ENCODE measurements around the gene BHLHE40.

Gene BHLHE40

GRCh38 chr3:4982773-4983738 lies 3.8 kb downstream of the BHLHE40 start:
- Histone ChIP-seq H3K36me3 (ENCODE audit: control insufficient read depth in 2 of 2, insufficient read depth in 2 of 2, low read length in 2 of 2) (peaks cover 12 to 16% of the 10 kb centered on the region in 2 donors), H3K4me3 (ENCODE audit: low read length in 2 of 2) (peak overlapping the region; percentile 52 to 98), H3K27ac (ENCODE audit: low read depth in 2 of 2, low read length in 2 of 2) (peak overlapping the region; percentile 76 to 77), H3K9me3 (ENCODE audit: control insufficient read depth in 2 of 2, low read length in 2 of 2) (no peaks in the 10 kb centered on the region), H3K4me1 (ENCODE audit: control insufficient read depth in 2 of 2, insufficient read depth in 2 of 2, low read length in 2 of 2) (peaks cover 37 to 60% of the 10 kb centered on the region in 2 donors), H3K9ac (ENCODE audit: low read depth in 1 of 2, low read length in 2 of 2) (peak overlapping the region; percentile 14 to 74), H3K27me3 (ENCODE audit: control insufficient read depth in 2 of 2, insufficient read depth in 2 of 2, low read length in 2 of 2) (no peaks in the 10 kb centered on the region)

DNA sequence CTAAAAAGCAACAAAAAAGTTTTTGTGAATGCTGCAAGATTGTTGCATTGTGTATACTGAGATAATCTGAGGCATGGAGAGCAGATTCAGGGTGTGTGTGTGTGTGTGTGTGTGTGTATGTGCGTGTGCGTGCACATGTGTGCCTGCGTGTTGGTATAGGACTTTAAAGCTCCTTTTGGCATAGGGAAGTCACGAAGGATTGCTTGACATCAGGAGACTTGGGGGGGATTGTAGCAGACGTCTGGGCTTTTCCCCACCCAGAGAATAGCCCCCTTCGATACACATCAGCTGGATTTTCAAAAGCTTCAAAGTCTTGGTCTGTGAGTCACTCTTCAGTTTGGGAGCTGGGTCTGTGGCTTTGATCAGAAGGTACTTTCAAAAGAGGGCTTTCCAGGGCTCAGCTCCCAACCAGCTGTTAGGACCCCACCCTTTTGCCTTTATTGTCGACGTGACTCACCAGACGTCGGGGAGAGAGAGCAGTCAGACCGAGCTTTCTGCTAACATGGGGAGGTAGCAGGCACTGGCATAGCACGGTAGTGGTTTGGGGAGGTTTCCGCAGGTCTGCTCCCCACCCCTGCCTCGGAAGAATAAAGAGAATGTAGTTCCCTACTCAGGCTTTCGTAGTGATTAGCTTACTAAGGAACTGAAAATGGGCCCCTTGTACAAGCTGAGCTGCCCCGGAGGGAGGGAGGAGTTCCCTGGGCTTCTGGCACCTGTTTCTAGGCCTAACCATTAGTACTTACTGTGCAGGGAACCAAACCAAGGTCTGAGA lies 4.7 kb downstream of the BHLHE40 start:
- H3K9ac ChIP-seq (ENCODE audit: low read depth in 1 of 2, low read length in 2 of 2), result peak overlapping the region; percentile 14 to 74
- peak overlapping the region; percentile 52 to 98 for H3K4me3 ChIP-seq (ENCODE audit: low read length in 2 of 2)
- H3K9me3 ChIP-seq (ENCODE audit: control insufficient read depth in 2 of 2, low read length in 2 of 2), result no peaks in the 10 kb centered on the region
- H3K27ac ChIP-seq (ENCODE audit: low read depth in 2 of 2, low read length in 2 of 2), result peak overlapping the region; percentile 76 to 77
- peaks cover 41 to 64% of the 10 kb centered on the region in 2 donors for H3K4me1 ChIP-seq (ENCODE audit: control insufficient read depth in 2 of 2, insufficient read depth in 2 of 2, low read length in 2 of 2)
- peaks cover 12 to 16% of the 10 kb centered on the region in 2 donors for H3K36me3 ChIP-seq (ENCODE audit: control insufficient read depth in 2 of 2, insufficient read depth in 2 of 2, low read length in 2 of 2)
- no peaks in the 10 kb centered on the region for H3K27me3 ChIP-seq (ENCODE audit: control insufficient read depth in 2 of 2, insufficient read depth in 2 of 2, low read length in 2 of 2)

DNA sequence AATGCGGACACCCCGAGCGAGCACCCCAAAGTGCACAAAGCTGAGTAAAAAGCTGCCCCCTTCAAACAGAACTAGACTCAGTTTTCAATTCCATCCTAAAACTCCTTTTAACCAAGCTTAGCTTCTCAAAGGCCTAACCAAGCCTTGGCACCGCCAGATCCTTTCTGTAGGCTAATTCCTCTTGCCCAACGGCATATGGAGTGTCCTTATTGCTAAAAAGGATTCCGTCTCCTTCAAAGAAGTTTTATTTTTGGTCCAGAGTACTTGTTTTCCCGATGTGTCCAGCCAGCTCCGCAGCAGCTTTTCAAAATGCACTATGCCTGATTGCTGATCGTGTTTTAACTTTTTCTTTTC lies 5.3 kb downstream of the BHLHE40 start:
- Histone ChIP-seq H3K9ac (ENCODE audit: low read depth in 1 of 2, low read length in 2 of 2) (peak overlapping the region; percentile 14 to 74), H3K4me3 (ENCODE audit: low read length in 2 of 2) (peak overlapping the region; percentile 52 to 98), H3K27me3 (ENCODE audit: control insufficient read depth in 2 of 2, insufficient read depth in 2 of 2, low read length in 2 of 2) (no peaks in the 10 kb centered on the region), H3K36me3 (ENCODE audit: control insufficient read depth in 2 of 2, insufficient read depth in 2 of 2, low read length in 2 of 2) (peaks cover 12 to 16% of the 10 kb centered on the region in 2 donors), H3K27ac (ENCODE audit: low read depth in 2 of 2, low read length in 2 of 2) (peak overlapping the region; percentile 76 to 77), H3K9me3 (ENCODE audit: control insufficient read depth in 2 of 2, low read length in 2 of 2) (no peaks in the 10 kb centered on the region), H3K4me1 (ENCODE audit: control insufficient read depth in 2 of 2, insufficient read depth in 2 of 2, low read length in 2 of 2) (peaks cover 46 to 70% of the 10 kb centered on the region in 2 donors)

DNA sequence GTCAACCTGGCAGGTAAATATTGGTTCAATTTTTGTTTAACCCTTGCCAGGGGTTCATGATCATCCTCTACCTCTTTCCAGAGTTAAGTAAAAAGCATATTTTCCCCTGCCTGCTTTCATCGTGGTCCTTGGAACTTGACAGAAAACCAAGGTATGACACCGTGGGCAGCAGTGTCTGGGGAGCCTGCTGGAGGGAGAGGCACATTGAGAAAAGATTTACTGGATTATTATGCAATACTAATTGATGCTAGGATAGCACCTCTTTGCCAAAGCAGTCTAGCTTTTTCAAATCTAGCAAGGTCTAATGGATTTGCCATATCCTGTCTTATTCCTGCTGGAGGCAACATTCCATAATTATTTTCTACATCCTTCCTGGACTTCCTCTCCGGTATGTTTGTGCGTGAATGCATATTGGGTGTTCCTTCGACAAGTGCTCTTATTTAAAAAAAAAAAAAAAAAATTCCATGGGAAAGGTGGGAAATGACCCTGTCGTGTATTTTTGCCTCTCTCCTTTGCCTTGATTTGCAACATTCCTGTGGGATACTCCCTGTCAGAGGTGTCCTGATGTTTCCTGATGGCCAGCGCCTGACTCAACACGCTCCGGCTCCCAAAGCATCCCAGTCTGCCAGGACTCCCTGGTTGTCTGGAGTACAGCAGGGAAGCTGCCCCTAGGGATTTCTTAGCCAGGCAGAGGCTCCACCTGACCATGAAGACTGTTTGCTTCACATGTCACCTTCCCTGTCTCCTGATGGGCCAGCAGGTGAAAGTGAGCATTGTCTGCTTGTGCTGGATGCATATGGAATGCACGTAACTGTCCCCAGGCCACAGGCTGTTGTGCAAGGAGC lies 6.3 kb downstream of the BHLHE40 start:
- Histone ChIP-seq H3K4me1 (ENCODE audit: control insufficient read depth in 2 of 2, insufficient read depth in 2 of 2, low read length in 2 of 2) (peaks cover 48 to 69% of the 10 kb centered on the region in 2 donors), H3K4me3 (ENCODE audit: low read length in 2 of 2) (peak overlapping the region in 1 of 2 donors; percentile 61), H3K27me3 (ENCODE audit: control insufficient read depth in 2 of 2, insufficient read depth in 2 of 2, low read length in 2 of 2) (no peaks in the 10 kb centered on the region), H3K9ac (ENCODE audit: low read depth in 1 of 2, low read length in 2 of 2) (peak overlapping the region; percentile 69 to 80), H3K9me3 (ENCODE audit: control insufficient read depth in 2 of 2, low read length in 2 of 2) (no peaks in the 10 kb centered on the region), H3K27ac (ENCODE audit: low read depth in 2 of 2, low read length in 2 of 2) (peak overlapping the region; percentile 90 to 98), H3K36me3 (ENCODE audit: control insufficient read depth in 2 of 2, insufficient read depth in 2 of 2, low read length in 2 of 2) (peaks cover 12 to 16% of the 10 kb centered on the region in 2 donors)

GRCh38 chr3:4986175-4986781 lies 7.0 kb downstream of the BHLHE40 start:
- peak overlapping the region; percentile 90 to 98 for H3K27ac ChIP-seq (ENCODE audit: low read depth in 2 of 2, low read length in 2 of 2)
- H3K9ac ChIP-seq (ENCODE audit: low read depth in 1 of 2, low read length in 2 of 2), result peak overlapping the region; percentile 69 to 80
- H3K36me3 ChIP-seq (ENCODE audit: control insufficient read depth in 2 of 2, insufficient read depth in 2 of 2, low read length in 2 of 2), result peaks cover 12 to 16% of the 10 kb centered on the region in 2 donors

GRCh38 chr3:4986782-4987537 lies 7.7 kb downstream of the BHLHE40 start:
- Histone ChIP-seq H3K27ac (ENCODE audit: low read depth in 2 of 2, low read length in 2 of 2) (peak overlapping the region; percentile 90 to 98), H3K4me1 (ENCODE audit: control insufficient read depth in 2 of 2, insufficient read depth in 2 of 2, low read length in 2 of 2) (peaks cover 43 to 60% of the 10 kb centered on the region in 2 donors), H3K9me3 (ENCODE audit: control insufficient read depth in 2 of 2, low read length in 2 of 2) (no peaks in the 10 kb centered on the region), H3K27me3 (ENCODE audit: control insufficient read depth in 2 of 2, insufficient read depth in 2 of 2, low read length in 2 of 2) (no peaks in the 10 kb centered on the region), H3K9ac (ENCODE audit: low read depth in 1 of 2, low read length in 2 of 2) (peak overlapping the region; percentile 69 to 80), H3K36me3 (ENCODE audit: control insufficient read depth in 2 of 2, insufficient read depth in 2 of 2, low read length in 2 of 2) (peaks cover 12 to 16% of the 10 kb centered on the region in 2 donors), H3K4me3 (ENCODE audit: low read length in 2 of 2) (peak overlapping the region; percentile 61 to 65)

More at GRCh38 chr3:4986175-4986781, 7.0 kb downstream of the BHLHE40 start:
- Histone ChIP-seq H3K4me3 (ENCODE audit: low read length in 2 of 2) (peak overlapping the region; percentile 61 to 65), H3K9me3 (ENCODE audit: control insufficient read depth in 2 of 2, low read length in 2 of 2) (no peaks in the 10 kb centered on the region), H3K4me1 (ENCODE audit: control insufficient read depth in 2 of 2, insufficient read depth in 2 of 2, low read length in 2 of 2) (peaks cover 46 to 67% of the 10 kb centered on the region in 2 donors), H3K27me3 (ENCODE audit: control insufficient read depth in 2 of 2, insufficient read depth in 2 of 2, low read length in 2 of 2) (no peaks in the 10 kb centered on the region)

DNA sequence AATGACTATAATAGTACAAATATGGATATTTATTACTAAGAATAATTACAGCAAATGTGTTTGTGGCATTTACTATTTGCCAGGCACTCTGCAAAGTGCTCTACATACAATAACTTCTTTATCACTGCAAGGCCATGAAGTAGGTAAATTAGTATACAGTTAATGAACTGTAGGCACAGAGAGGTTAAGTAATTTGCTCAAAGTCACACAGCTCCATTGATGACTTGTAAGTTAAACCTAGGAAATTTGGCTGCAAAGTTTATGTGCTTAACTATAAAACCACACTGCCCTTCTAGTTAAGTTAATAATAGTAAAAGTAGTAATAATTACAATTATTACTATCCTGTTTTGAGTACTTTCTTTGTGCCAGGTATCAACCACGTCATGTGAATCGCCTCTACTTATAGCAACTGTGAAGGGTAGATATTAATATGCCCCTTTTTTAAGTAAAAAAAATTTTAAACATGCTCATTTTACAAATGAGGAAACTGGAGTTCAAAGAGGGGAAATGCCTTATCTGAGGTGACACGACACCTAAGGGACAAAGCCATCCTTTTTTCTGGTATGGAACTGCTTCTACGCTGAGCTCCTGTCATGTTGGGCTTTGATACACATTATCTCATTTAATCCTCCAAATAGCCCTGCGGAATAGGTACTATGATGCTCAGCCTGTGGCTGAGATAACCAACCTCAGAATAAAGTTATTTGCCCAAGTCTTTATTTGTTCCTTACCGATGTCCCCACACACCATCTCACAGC lies 8.5 kb downstream of the BHLHE40 start:
- Histone ChIP-seq H3K27me3 (ENCODE audit: control insufficient read depth in 2 of 2, insufficient read depth in 2 of 2, low read length in 2 of 2) (no peaks in the 10 kb centered on the region), H3K4me1 (ENCODE audit: control insufficient read depth in 2 of 2, insufficient read depth in 2 of 2, low read length in 2 of 2) (peaks cover 43 to 55% of the 10 kb centered on the region in 2 donors), H3K9me3 (ENCODE audit: control insufficient read depth in 2 of 2, low read length in 2 of 2) (no peaks in the 10 kb centered on the region), H3K27ac (ENCODE audit: low read depth in 2 of 2, low read length in 2 of 2) (peak overlapping the region; percentile 2 to 90), H3K36me3 (ENCODE audit: control insufficient read depth in 2 of 2, insufficient read depth in 2 of 2, low read length in 2 of 2) (peaks cover 11 to 14% of the 10 kb centered on the region in 2 donors), H3K4me3 (ENCODE audit: low read length in 2 of 2) (peak overlapping the region in 1 of 2 donors; percentile 61), H3K9ac (ENCODE audit: low read depth in 1 of 2, low read length in 2 of 2) (peak overlapping the region; percentile 69 to 80)

GRCh38 chr3:4988983-4989834 lies 10.0 kb downstream of the BHLHE40 start:
- Histone ChIP-seq H3K27me3 (ENCODE audit: control insufficient read depth in 2 of 2, insufficient read depth in 2 of 2, low read length in 2 of 2) (no peaks in the 10 kb centered on the region), H3K36me3 (ENCODE audit: control insufficient read depth in 2 of 2, insufficient read depth in 2 of 2, low read length in 2 of 2) (peaks cover 0 to 2% of the 10 kb centered on the region in 2 donors), H3K9me3 (ENCODE audit: control insufficient read depth in 2 of 2, low read length in 2 of 2) (no peaks in the 10 kb centered on the region), H3K4me3 (ENCODE audit: low read length in 2 of 2) (no peak overlapping the region), H3K27ac (ENCODE audit: low read depth in 2 of 2, low read length in 2 of 2) (peak overlapping the region; percentile 73 to 76), H3K9ac (ENCODE audit: low read depth in 1 of 2, low read length in 2 of 2) (peak overlapping the region; percentile 34 to 47), H3K4me1 (ENCODE audit: control insufficient read depth in 2 of 2, insufficient read depth in 2 of 2, low read length in 2 of 2) (peaks cover 30 to 40% of the 10 kb centered on the region in 2 donors)

Measured in mucosa of rectum (tissue), 2 donors.